GM06990 (cell line): ENCODE measurements around the gene TRAM2.

Experiments used
- DNase-seq: peaks from one replicate; pipeline ENCODE4 v3.0.0-alpha.2; 2011; ENCODE audit not compliant: insufficient read length; ENCODE audit errors: extremely low read depth
- H3K27me3 ChIP-seq: replicated peaks from 2 replicates; pipeline ENCODE4 v1.6.0; 2011; ENCODE audit warnings: low read length; ENCODE audit not compliant: control insufficient read depth, insufficient read depth
- H3K36me3 ChIP-seq: 2 replicates; pipeline ENCODE4 v1.5.1; 2011; ENCODE audit warnings: low read length; ENCODE audit not compliant: control insufficient read depth, insufficient read depth
- H3K4me3 ChIP-seq: replicated peaks from 2 replicates; pipeline ENCODE4 v1.5.1; 2011; ENCODE audit warnings: low read depth, mild to moderate bottlenecking, control low read depth, low read length
- TF ChIP-seq, protein P1 (sequence below): IDR thresholded peaks from 2 replicates; pipeline ENCODE4 v1.5.1; 2011; ENCODE audit warnings: low read length, control low read depth, mild to moderate bottlenecking, inconsistent platforms; ENCODE audit not compliant: insufficient read depth, poor library complexity, severe bottlenecking

The TRAM2 gene

DNA sequence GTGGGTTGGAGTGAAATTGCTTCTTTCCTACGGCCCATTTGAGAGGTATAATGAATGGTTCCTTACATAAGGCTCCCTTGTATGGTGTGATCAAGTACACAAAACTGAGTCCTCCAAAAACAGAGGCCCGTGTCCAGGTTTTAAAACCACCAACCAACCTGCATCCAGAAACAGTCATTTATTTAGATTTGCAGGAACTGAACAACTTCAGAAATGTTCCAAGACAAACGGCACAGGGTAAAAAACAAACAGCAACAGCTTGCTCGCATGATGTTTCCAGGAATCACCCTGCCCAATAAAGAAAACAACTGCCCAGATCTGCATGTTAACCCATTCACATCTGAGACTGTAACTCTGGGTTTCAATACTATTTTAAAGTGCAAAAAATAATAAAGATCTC is 40.2 kb upstream of the TRAM2 start:
- H3K36me3 ChIP-seq, result no peaks in the 10 kb centered on the region
- no peak for DNase-seq
- H3K4me3 ChIP-seq, result no peak overlapping the region
- TF ChIP-seq, protein P1, sequence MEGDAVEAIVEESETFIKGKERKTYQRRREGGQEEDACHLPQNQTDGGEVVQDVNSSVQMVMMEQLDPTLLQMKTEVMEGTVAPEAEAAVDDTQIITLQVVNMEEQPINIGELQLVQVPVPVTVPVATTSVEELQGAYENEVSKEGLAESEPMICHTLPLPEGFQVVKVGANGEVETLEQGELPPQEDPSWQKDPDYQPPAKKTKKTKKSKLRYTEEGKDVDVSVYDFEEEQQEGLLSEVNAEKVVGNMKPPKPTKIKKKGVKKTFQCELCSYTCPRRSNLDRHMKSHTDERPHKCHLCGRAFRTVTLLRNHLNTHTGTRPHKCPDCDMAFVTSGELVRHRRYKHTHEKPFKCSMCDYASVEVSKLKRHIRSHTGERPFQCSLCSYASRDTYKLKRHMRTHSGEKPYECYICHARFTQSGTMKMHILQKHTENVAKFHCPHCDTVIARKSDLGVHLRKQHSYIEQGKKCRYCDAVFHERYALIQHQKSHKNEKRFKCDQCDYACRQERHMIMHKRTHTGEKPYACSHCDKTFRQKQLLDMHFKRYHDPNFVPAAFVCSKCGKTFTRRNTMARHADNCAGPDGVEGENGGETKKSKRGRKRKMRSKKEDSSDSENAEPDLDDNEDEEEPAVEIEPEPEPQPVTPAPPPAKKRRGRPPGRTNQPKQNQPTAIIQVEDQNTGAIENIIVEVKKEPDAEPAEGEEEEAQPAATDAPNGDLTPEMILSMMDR, result no peak
- H3K27me3 ChIP-seq, result no peaks in the 10 kb centered on the region

DNA sequence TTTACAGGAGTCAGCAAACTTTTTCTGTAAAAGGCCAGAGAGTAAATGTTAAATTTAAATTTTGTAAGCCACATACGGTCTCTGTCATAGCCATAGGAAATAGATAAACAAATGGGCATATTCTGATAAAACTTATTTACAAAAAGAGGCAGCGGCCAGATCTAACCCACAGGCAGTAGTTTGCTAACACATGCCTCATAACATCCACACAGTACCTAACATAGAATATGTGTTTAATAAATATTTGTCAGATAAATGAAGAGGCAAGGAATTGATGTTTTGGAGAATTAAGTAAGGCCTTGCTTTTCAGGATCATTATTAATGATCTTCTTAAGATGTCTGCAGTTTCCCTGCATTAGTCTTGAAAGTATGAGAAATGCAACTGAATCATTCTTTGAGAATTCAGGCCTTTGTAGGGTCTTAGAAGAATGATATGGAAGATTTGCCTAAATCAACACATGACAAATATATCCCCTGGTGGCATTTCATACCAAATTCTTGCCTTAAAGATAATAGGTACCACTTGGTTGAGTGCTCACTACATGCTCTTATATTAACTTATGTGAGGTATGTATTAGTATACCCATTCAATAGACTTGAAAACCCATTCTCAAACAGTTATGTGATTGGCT is 39.3 kb upstream of the TRAM2 start:
- TF ChIP-seq, protein P1, result no peak
- Histone ChIP-seq H3K36me3 (no peaks in the 10 kb centered on the region), H3K27me3 (no peaks in the 10 kb centered on the region), H3K4me3 (no peak overlapping the region)
- no peak for DNase-seq

DNA sequence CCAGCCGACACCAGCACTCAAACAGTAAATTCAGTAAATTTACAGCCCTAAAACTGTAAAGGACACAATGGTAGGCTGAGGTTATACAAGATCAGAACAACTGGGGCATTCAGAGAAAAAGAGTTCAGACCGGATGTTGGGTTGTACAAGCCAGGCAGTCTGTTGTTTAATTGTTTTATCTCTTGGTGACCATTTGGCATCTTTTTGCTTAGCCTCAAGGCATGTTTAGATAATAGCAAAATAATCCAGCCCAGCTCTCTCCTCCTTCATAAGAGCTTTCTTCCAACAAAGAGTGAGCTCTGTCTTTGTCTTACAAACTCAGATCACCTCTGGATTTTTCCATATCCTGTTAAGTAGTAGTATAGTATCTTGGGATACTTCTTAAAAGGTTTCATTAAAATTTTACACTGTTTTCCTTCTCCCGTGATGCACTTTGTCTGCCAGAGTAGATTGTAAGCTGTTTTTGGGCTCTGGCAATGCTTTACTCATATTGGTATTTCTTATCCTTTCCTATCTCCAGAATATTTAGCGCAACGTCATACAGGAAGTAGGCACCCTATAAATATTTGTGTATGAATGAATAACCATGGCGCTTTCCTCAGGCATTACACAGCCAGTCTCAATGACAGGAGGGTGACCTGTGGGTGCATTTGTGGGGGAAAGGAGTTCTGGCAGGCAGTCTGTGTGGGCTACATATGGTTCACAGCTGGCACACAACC is 35.6 kb upstream of the TRAM2 start:
- H3K27me3 ChIP-seq, result no peaks in the 10 kb centered on the region
- H3K36me3 ChIP-seq, result no peaks in the 10 kb centered on the region
- TF ChIP-seq, protein P1, result no peak
- no peak for DNase-seq
- no peak overlapping the region for H3K4me3 ChIP-seq

DNA sequence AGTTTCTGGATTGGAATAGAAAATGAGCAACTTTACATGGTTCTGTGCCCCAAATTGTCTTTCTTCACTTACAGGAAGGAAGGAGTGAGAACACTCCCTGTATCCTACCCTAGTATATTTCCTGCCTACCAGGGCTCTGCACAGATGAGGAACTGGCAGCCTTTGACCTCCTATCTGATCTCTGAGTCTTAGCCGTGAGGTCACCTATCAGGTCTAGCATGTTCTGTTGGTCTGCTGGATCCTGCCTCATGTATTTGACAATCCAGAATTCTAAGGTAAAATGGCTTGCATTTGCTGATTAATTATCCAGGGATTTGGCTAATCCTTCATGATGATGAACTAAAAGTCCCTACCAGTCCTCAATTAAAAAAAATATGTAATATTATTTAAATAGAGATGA is 35.0 kb upstream of the TRAM2 start:
- Histone ChIP-seq H3K36me3 (no peaks in the 10 kb centered on the region), H3K27me3 (no peaks in the 10 kb centered on the region), H3K4me3 (no peak overlapping the region)
- TF ChIP-seq, protein P1, result no peak
- DNase-seq, result no peak

DNA sequence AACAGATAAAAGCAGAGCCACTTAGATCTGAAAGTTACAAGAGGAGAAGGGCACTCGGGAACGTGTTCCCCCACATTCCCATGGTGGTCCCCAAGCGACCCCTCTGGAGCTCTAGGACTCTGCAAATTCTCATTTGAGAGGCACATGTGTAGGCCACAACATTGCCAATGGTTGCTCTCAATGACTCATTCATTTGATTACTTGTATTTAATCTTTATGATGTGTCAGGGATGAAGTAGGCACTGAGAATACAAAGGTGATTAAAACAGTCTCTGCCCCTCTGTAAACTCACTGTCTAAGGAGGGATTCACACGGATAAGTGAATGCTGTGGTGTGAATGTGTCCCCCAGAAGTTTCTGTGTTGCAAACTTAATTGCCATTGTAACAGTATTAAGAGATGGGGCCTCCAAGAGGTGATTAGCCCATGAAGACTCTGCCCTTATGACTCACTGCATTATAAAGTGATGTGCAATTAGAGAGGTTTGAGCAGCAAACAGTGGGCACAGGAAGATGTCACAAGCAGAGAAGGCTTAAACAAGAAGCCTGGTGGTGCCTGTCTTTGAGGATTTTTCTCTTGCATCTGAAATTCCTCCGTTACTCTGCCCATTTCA is 34.0 kb upstream of the TRAM2 start:
- no peak for DNase-seq
- Histone ChIP-seq H3K27me3 (no peaks in the 10 kb centered on the region), H3K4me3 (no peak overlapping the region), H3K36me3 (no peaks in the 10 kb centered on the region)
- TF ChIP-seq, protein P1, result no peak
